HepG2 (cell line): ENCODE measurements around the gene DLG1. TPM values are rescaled to one million over a fixed set of nuclear protein-coding genes. Genes with fewer than 3 reads are reported as not detected.

Experiments
- ATAC-seq: fragments of 200-7000 bp; cut with Tn5 transposase; 3 replicates; pipeline ENCODE4 v1.9.1; 2020; ENCODE audit warnings: mild to moderate bottlenecking, moderate library complexity
- BruUV-seq: library from RNA; stranded (reverse); fragments of 400-500 nt; replicated peaks from 2 replicates; lab custom pipeline; 2021; lab: Mats Ljungman, UMichigan
- CTCF ChIA-PET: fragments of 300-600 bp; formaldehyde crosslinking; extraction: SDS; loops from one replicate; lab custom pipeline; 2021; ENCODE audit warnings: low total read pairs, inconsistent platforms, low intra/inter-chr PET ratio; lab: Yijun Ruan, JAX
- POLR2A ChIA-PET: fragments of 350-600 bp; sonication (Branson Sonifier 250); formaldehyde crosslinking; loops from one replicate; lab custom pipeline; 2020; ENCODE audit warnings: antibody characterized with exemption, inconsistent platforms; lab: Yijun Ruan, JAX
- DNase-seq: peaks from one replicate; pipeline ENCODE4 v3.0.0-alpha.2; 2015; ENCODE audit warnings: low spot score
- FAIRE-seq: peaks from 3 replicates; lab custom pipeline; 2011; peaks lifted over from hg19 to GRCh38; lab: Jason Lieb, UNC
- H2AFZ ChIP-seq: one replicate; pipeline ENCODE4 v1.6.1; 2011; ENCODE audit warnings: low read length, inconsistent platforms
- H3K27ac ChIP-seq: fragments of 300-600 bp; 3 replicates; pipeline ENCODE4 v1.8.0; 2011; ENCODE audit warnings: mixed run types, mild to moderate bottlenecking, mixed read lengths, low read length, inconsistent platforms; ENCODE audit not compliant: insufficient read depth; ENCODE audit errors: extremely low read length
- H3K27me3 ChIP-seq, 2 experiments: fragments of 200-600 bp in 1 of 2; 2 replicates in 1 of 2; 3 replicates in 1 of 2; pipeline versions ENCODE4 v1.6.0 to v1.8.0; 2011; ENCODE audit warnings: low read length in 2 of 2, mild to moderate bottlenecking in 2 of 2, moderate library complexity in 2 of 2, inconsistent platforms in 1 of 2; ENCODE audit not compliant: insufficient read depth in 2 of 2, control insufficient read depth in 1 of 2
- H3K36me3 ChIP-seq, 2 experiments: fragments of 200-600 bp in 1 of 2; replicated peaks in 1 of 2; 2 replicates in 1 of 2; 3 replicates in 1 of 2; pipeline versions ENCODE4 v1.5.1 to v1.8.0; 2011; ENCODE audit warnings: low read length in 2 of 2, inconsistent platforms in 1 of 2; ENCODE audit not compliant: insufficient read depth in 2 of 2, control insufficient read depth in 1 of 2
- H3K4me1 ChIP-seq: 2 replicates; pipeline ENCODE4 v1.5.1; 2012; ENCODE audit warnings: low read length, inconsistent platforms; ENCODE audit not compliant: insufficient read depth
- H3K4me2 ChIP-seq: 2 replicates; pipeline ENCODE4 v1.6.0; 2011; ENCODE audit warnings: low read depth, low read length, inconsistent platforms
- H3K4me3 ChIP-seq, 3 experiments: fragments of 200-600 bp in 1 of 3; sonication (generic), shearing (Covaris generic) in 1 of 3; replicated peaks in 1 of 3; 2 replicates each; pipeline ENCODE4 v1.5.1; 2011 to 2016; ENCODE audit warnings: low read length in 3 of 3, inconsistent platforms in 2 of 3, low read depth in 2 of 3, mild to moderate bottlenecking in 2 of 3, control low read depth in 1 of 3, mixed read lengths in 1 of 3; ENCODE audit not compliant: insufficient read depth in 1 of 3
- H3K79me2 ChIP-seq: one replicate; pipeline ENCODE4 v1.6.1; 2011; ENCODE audit warnings: low read length, inconsistent platforms; ENCODE audit not compliant: insufficient read depth
- H3K9ac ChIP-seq: 2 replicates; pipeline ENCODE4 v1.6.0; 2011; ENCODE audit warnings: mild to moderate bottlenecking, low read depth, low read length, inconsistent platforms; ENCODE audit not compliant: insufficient read depth
- H3K9me3 ChIP-seq: 2 replicates; pipeline ENCODE4 v1.5.1; 2012; ENCODE audit warnings: mild to moderate bottlenecking, low read length
- H4K20me1 ChIP-seq: 2 replicates; pipeline ENCODE4 v1.6.0; 2011; ENCODE audit warnings: inconsistent platforms, mild to moderate bottlenecking, low read length, moderate library complexity; ENCODE audit not compliant: insufficient read depth
- ARHGAP35 ChIP-seq: sonication (generic); formaldehyde crosslinking; IDR thresholded peaks from 2 replicates; pipeline ENCODE4 v1.9.0; 2022; ENCODE audit warnings: mild to moderate bottlenecking, inconsistent platforms, moderate library complexity, missing genetic modification reagents, borderline replicate concordance
- ATM ChIP-seq: fragments of 450-650 bp; IDR thresholded peaks from 2 replicates; pipeline ENCODE4 v1.7.1; 2017; ENCODE audit warnings: mild to moderate bottlenecking, borderline replicate concordance
- MTF2 ChIP-seq: sonication (generic); formaldehyde crosslinking; IDR thresholded peaks from 2 replicates; pipeline ENCODE4 v1.5.0; 2020; ENCODE audit warnings: missing genetic modification reagents, borderline replicate concordance
- PHF8 ChIP-seq: sonication (generic); formaldehyde crosslinking; IDR thresholded peaks from 2 replicates; pipeline ENCODE4 v1.5.0; 2020; ENCODE audit warnings: missing genetic modification reagents
- POGK ChIP-seq: sonication (generic); formaldehyde crosslinking; conservative IDR thresholded peaks from 2 replicates; pipeline ENCODE4 v1.8.0; 2022; ENCODE audit warnings: mild to moderate bottlenecking, moderate library complexity, missing genetic modification reagents
- RBM22 ChIP-seq: fragments of 200-400 bp; formaldehyde crosslinking; optimal IDR thresholded peaks from 2 replicates; pipeline ENCODE3; 2017; ENCODE audit warnings: mild to moderate bottlenecking, low read length, moderate library complexity
- SRSF1 ChIP-seq: fragments of 200-400 bp; formaldehyde crosslinking; optimal IDR thresholded peaks from 2 replicates; pipeline ENCODE3; 2017; ENCODE audit warnings: mild to moderate bottlenecking, low read depth, low read length, moderate library complexity
- ZMAT5 ChIP-seq: sonication (generic); formaldehyde crosslinking; IDR thresholded peaks from 2 replicates; pipeline ENCODE4 v1.5.0; 2020; ENCODE audit warnings: mild to moderate bottlenecking, low read depth, missing genetic modification reagents, borderline replicate concordance
- ZNF253 ChIP-seq: sonication (generic); formaldehyde crosslinking; IDR thresholded peaks from 2 replicates; pipeline ENCODE4 v1.8.0; 2022; ENCODE audit warnings: mild to moderate bottlenecking, missing genetic modification reagents, borderline replicate concordance
- ZNF281 ChIP-seq: sonication (generic); formaldehyde crosslinking; IDR thresholded peaks from 2 replicates; pipeline ENCODE4 v1.4.0; 2020; ENCODE audit warnings: missing genetic modification reagents, borderline replicate concordance
- ZNF382 ChIP-seq: sonication (generic); formaldehyde crosslinking; IDR thresholded peaks from 2 replicates; pipeline ENCODE4 v1.5.0; 2020; ENCODE audit warnings: missing genetic modification reagents, mild to moderate bottlenecking, borderline replicate concordance
- ZNF496 ChIP-seq: sonication (generic); formaldehyde crosslinking; IDR thresholded peaks from 2 replicates; pipeline ENCODE4 v1.8.1; 2023; ENCODE audit warnings: mild to moderate bottlenecking, moderate library complexity, missing genetic modification reagents; ENCODE audit not compliant: insufficient replicate concordance
- WGBS: methylation state at CpG from one replicate; pipeline ENCODE4 v1.1.6; 2017; ENCODE audit warnings: low lambda C conversion rate; 5-methylcytosine and 5-hydroxymethylcytosine counted together
- in situ Hi-C: cut with HindIII; loops from 2 replicates; pipeline ENCODE4 v1.10.0; 2017; ENCODE audit warnings: low pct_unique_long_range_greater_than_20kb; ENCODE audit not compliant: extremely low pct_ligation_motif_present
- intact Hi-C: fragments of 100-400 bp; cut with micrococcal nuclease; formaldehyde crosslinking; loops from one replicate; pipeline ENCODE4 v1.10.0; 2022; ENCODE audit not compliant: unreplicated experiment
- polyA plus RNA-seq, 8 experiments: library from polyadenylated mRNA; depleted of rRNA in 3 of 8; stranded (reverse) in 7 of 8; unstranded in 1 of 8; fragments of >200 nt; fragmentation: Illumina TruSeq in 4 of 8; extraction: Trizol in 4 of 8; gene quantifications; 2 replicates each; pipeline versions ENCODE4 v1.2.1 to v1.2.3, GENCODE V29; 2011 to 2016; ENCODE audit warnings: low read depth in 4 of 8, missing spikeins in 1 of 8, mixed read lengths in 1 of 8; ENCODE audit not compliant: insufficient read depth in 1 of 8
- total RNA-seq, 5 experiments: library from RNA; depleted of rRNA; stranded (reverse); fragments of >200 nt; fragmentation: Illumina TruSeq; extraction: Trizol; gene quantifications; 2 replicates each; pipeline ENCODE4 v1.2.3, GENCODE V29; 2016; ENCODE audit warnings: low read depth in 1 of 5

The DLG1 gene
- total and polyA plus RNA-seq, 2 of the 13 experiments (the other 11 are each of a cell fraction or from before 2014, with no cell fraction given), result 30.5 to 104 TPM

GRCh38 chr3:197227780-197228574, 70.4 kb downstream of the DLG1 start (continued):
- TF ChIP-seq ARHGAP35 (CRISPR knock-in tag), result no peak
- TF ChIP-seq ZNF253, result no peak
- no peak for TF ChIP-seq ZNF496
- no peak for TF ChIP-seq POGK (CRISPR knock-in tag)
- no peak for TF ChIP-seq MTF2 (CRISPR knock-in tag)
- no peak for TF ChIP-seq ZNF382
- TF ChIP-seq SRSF1, result no peak
- TF ChIP-seq ZMAT5, result no peak

- Histone ChIP-seq H3K4me1 (peaks cover 46% of the 10 kb centered on the region), H3K4me3 (no peak overlapping the region), H3K79me2 (peaks cover 97% of the 10 kb centered on the region), H4K20me1 (peaks cover 18% of the 10 kb centered on the region; the same call in 1 of the 2 replicates), H3K4me2 (no peak overlapping the region), H2AFZ (no peak overlapping the region), H3K9me3 (no peaks in the 10 kb centered on the region), H3K27me3 (no peaks in the 10 kb centered on the region), H3K27ac (no peak overlapping the region), H3K36me3 (peaks cover 0 to 4% of the 10 kb centered on the region in 2 experiments; a peak in 2 of 5 replicates), H3K9ac (no peak overlapping the region)
- BruUV-seq, result no TSS peak
- no peak for ATAC-seq
- intact Hi-C loops (no loop called here), in situ Hi-C loops (no loop called here)
- DNase-seq, result no peak
- no peak for FAIRE-seq
- ChIA-PET CTCF (no interaction called here), POLR2A (no interaction called here)
- WGBS, result 88% methylated on average over 2 of the region's 3 CpGs
- TF ChIP-seq PHF8 (CRISPR knock-in tag) (no peak), ZNF253 (no peak), ATM (no peak), RBM22 (peak; percentile 40), ZNF281 (CRISPR knock-in tag) (peak; percentile 47; the same call in 1 of the 2 replicates)
Measured at GRCh38 chr3:197226179-197226578, 72.2 kb downstream of the DLG1 start.
